ENCODE measurements around the gene NFKB2. TPM values are rescaled to one million over a fixed set of nuclear protein-coding genes. Genes with fewer than 3 reads are reported as not detected.

The NFKB2 gene
- total and polyA plus RNA-seq, 2 of the 8 experiments (the other 6 are each of a cell fraction or from before 2014, with no cell fraction given): 20.4 to 31.4 TPM

GRCh38 chr10:102354451-102354850, 41.1 kb upstream of the NFKB2 start:
- Histone ChIP-seq H2AFZ (ENCODE audit: low read length) (no peak overlapping the region), H3K56ac (replicated peaks; ENCODE audit: insufficient read length, low read depth, low read length) (no peak overlapping the region), H3K79me2 (ENCODE audit: control insufficient read depth in 1 of 2, insufficient read depth in 2 of 2, low read length in 2 of 2) (no peaks in the 10 kb centered on the region), H4K8ac (ENCODE audit: extremely low read depth, insufficient read depth, low read length) (no peak overlapping the region), H2BK20ac (ENCODE audit: low read length) (no peak overlapping the region), H2AK5ac (ENCODE audit: low read depth, low read length) (no peak overlapping the region), H2BK120ac (replicated peaks; ENCODE audit: low read depth, low read length) (no peak overlapping the region), H2BK15ac (ENCODE audit: low read length) (no peak overlapping the region), H3K14ac (ENCODE audit: insufficient read length) (no peak overlapping the region), H3K4me1 (replicated peaks in 1 of 4; ENCODE audit: control insufficient read depth in 3 of 4, insufficient read depth in 4 of 4, low read length in 3 of 4) (no peaks in the 10 kb centered on the region), H3K23me2 (ENCODE audit: low read depth, low read length) (no peaks in the 10 kb centered on the region), H3K27ac (ENCODE audit: low read depth, low read length) (no peak overlapping the region), H2BK12ac (ENCODE audit: low read depth, low read length) (no peak overlapping the region), H4K20me1 (replicated peaks in 1 of 2; ENCODE audit: control insufficient read depth in 1 of 2, insufficient read depth in 2 of 2, low read length in 2 of 2) (peaks cover 7 to 11% of the 10 kb centered on the region in 2 experiments), H3K27me3 (replicated peaks in 1 of 4; ENCODE audit: control insufficient read depth in 3 of 4, extremely low read depth in 1 of 4, insufficient read depth in 3 of 4, low read length in 3 of 4) (no peaks in the 10 kb centered on the region), H3K4me3 (ENCODE audit: extremely low read depth in 1 of 4, insufficient read depth in 2 of 4, low read depth in 3 of 4, low read length in 4 of 4) (no peak overlapping the region), H3K9ac (replicated peaks in 1 of 4; ENCODE audit: extremely low read depth in 1 of 4, low read depth in 3 of 4, low read length in 3 of 4) (no peak overlapping the region), H4K5ac (ENCODE audit: insufficient read length, low read depth, low read length) (no peak overlapping the region), H4K91ac (replicated peaks; ENCODE audit: insufficient read length, low read length) (no peak overlapping the region), H3K4me2 (ENCODE audit: insufficient read depth in 1 of 2, low read depth in 2 of 2, low read length in 2 of 2) (no peak overlapping the region), H3K18ac (ENCODE audit: extremely low read depth, low read length) (no peak overlapping the region), H3K23ac (ENCODE audit: insufficient read length) (no peak overlapping the region), H3K9me3 (ENCODE audit: insufficient read depth in 2 of 2, low read depth in 1 of 2, low read length in 1 of 2) (no peaks in the 10 kb centered on the region), H3K4ac (replicated peaks; ENCODE audit: insufficient read length, low read depth, low read length) (no peak overlapping the region), H2BK5ac (ENCODE audit: low read depth, low read length) (no peak overlapping the region), H3K79me1 (ENCODE audit: low read depth, low read length) (no peaks in the 10 kb centered on the region; the same call in 1 of the 2 replicates), H3K36me3 (ENCODE audit: control insufficient read depth in 2 of 4, insufficient read depth in 4 of 4, low read length in 3 of 4) (peaks cover 5 to 20% (median 9%) of the 10 kb centered on the region in 4 experiments; a peak in 6 of 8 replicates)
- ChIA-PET POLR2A (ENCODE audit: partially characterized antibody) (no interaction called here), CTCF (ENCODE audit: partially characterized antibody) (interaction anchor here (0.8 to 23.3 kb wide), 12 partner anchors 8 to 282 kb away, joined by 3 to 862 read pairs (median 8); partner anchors contain the start of genes ELOVL3 and PITX3)
- DNase-seq (ENCODE audit: low read depth in 1 of 2, low spot score in 2 of 2) (no peak), FAIRE-seq (no peak)
- 87% methylated on average over 3 of the region's 3 CpGs; no CpG with 5 or more reads in 1 of the 2 experiments for WGBS, 2 experiments (ENCODE audit: extremely low coverage in 1 of 2, insufficient coverage in 1 of 2, insufficient read length in 1 of 2, insufficient replicate concordance in 2 of 2, low coverage in 1 of 2, low lambda C conversion rate in 2 of 2, missing lambda C conversion rate in 1 of 2)
- no peak for TF ChIP-seq KDM1A (IDR thresholded peaks at IDR 0.05; ENCODE audit: borderline replicate concordance, low read length)
- TF ChIP-seq USF2 (IDR thresholded peaks at IDR 0.05; ENCODE audit: low read length): no peak
- no peak for TF ChIP-seq TAF7 (optimal IDR thresholded peaks at IDR 0.05; ENCODE audit: borderline replicate concordance, low read depth, low read length)
- no peak for TF ChIP-seq CHD1 (IDR thresholded peaks at IDR 0.05; ENCODE audit: low read depth, low read length)
- no peak for TF ChIP-seq GTF2F1 (IDR thresholded peaks at IDR 0.05; ENCODE audit: borderline replicate concordance, low read depth, low read length)
- TF ChIP-seq ASH2L (IDR thresholded peaks at IDR 0.05; ENCODE audit: low read length): no peak
- TF ChIP-seq FOSL1 (IDR thresholded peaks at IDR 0.05; ENCODE audit: insufficient read depth, low read depth, low read length): no peak
- no peak for TF ChIP-seq CTBP2 (IDR thresholded peaks at IDR 0.05; ENCODE audit: borderline replicate concordance, insufficient read depth, insufficient read length, low read length)
- TF ChIP-seq EGR1 (IDR thresholded peaks at IDR 0.05; ENCODE audit: borderline replicate concordance, low read depth, low read length): no peak
- no peak for TF ChIP-seq ATF3 (IDR thresholded peaks at IDR 0.05; ENCODE audit: insufficient read depth, low read depth, low read length)
- TF ChIP-seq SAP30 (IDR thresholded peaks at IDR 0.05; ENCODE audit: insufficient read depth, insufficient replicate concordance, low read length): no peak
